H54 (cell line): ENCODE results near the gene ARID2.

Experiments used
- DNase-seq: peaks from one replicate; pipeline ENCODE4 v3.0.0; 2011; ENCODE audit warnings: low spot score, mixed read lengths; ENCODE audit not compliant: insufficient read length
- FAIRE-seq: peaks from 3 replicates; lab custom pipeline; 2011; peaks lifted over from hg19 to GRCh38; lab: Jason Lieb, UNC
- POLR2A ChIP-seq: IDR thresholded peaks from 2 replicates; pipeline ENCODE4 v1.6.1; 2011; ENCODE audit warnings: low read depth, mild to moderate bottlenecking, low read length

The ARID2 gene, protein sequence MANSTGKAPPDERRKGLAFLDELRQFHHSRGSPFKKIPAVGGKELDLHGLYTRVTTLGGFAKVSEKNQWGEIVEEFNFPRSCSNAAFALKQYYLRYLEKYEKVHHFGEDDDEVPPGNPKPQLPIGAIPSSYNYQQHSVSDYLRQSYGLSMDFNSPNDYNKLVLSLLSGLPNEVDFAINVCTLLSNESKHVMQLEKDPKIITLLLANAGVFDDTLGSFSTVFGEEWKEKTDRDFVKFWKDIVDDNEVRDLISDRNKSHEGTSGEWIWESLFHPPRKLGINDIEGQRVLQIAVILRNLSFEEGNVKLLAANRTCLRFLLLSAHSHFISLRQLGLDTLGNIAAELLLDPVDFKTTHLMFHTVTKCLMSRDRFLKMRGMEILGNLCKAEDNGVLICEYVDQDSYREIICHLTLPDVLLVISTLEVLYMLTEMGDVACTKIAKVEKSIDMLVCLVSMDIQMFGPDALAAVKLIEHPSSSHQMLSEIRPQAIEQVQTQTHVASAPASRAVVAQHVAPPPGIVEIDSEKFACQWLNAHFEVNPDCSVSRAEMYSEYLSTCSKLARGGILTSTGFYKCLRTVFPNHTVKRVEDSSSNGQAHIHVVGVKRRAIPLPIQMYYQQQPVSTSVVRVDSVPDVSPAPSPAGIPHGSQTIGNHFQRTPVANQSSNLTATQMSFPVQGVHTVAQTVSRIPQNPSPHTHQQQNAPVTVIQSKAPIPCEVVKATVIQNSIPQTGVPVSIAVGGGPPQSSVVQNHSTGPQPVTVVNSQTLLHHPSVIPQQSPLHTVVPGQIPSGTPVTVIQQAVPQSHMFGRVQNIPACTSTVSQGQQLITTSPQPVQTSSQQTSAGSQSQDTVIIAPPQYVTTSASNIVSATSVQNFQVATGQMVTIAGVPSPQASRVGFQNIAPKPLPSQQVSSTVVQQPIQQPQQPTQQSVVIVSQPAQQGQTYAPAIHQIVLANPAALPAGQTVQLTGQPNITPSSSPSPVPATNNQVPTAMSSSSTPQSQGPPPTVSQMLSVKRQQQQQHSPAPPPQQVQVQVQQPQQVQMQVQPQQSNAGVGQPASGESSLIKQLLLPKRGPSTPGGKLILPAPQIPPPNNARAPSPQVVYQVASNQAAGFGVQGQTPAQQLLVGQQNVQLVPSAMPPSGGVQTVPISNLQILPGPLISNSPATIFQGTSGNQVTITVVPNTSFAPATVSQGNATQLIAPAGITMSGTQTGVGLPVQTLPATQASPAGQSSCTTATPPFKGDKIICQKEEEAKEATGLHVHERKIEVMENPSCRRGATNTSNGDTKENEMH (N-terminal part only)

GRCh38 chr12:45729233-45730083 is at the start of gene ARID2:
Gene ARID2 (plus strand): TSS chr12:45729706. CDS start chr12:45729837, 131 bp downstream.
- DNase-seq = peak; percentile 24
- no peak for FAIRE-seq
- no peak for TF ChIP-seq POLR2A

GRCh38 chr12:45680362-45680761 is 49.1 kb upstream of the ARID2 start:
- no peak for FAIRE-seq

DNA sequence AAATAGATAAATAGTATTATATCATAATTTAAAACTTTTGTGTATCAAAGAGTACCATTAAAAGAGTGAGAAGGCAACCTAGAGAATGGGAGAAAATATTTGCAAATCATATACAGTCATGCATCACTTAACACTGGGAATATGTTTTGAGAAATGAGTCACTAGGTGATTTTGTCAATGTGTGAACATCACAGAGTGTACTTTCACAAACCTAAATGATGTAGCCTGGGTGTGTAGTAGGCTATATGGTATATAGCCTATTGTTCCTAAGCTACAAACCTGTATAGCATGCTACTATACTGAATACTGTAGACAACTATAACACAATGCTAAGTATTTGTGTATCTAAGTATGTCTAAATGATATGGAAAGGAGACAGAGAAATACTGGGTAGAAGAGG is 48.0 kb upstream of the ARID2 start:
- no peak for TF ChIP-seq POLR2A
- no peak for FAIRE-seq

More at GRCh38 chr12:45680362-45680761, 49.1 kb upstream of the ARID2 start:
- no peak for DNase-seq
- no peak for TF ChIP-seq POLR2A

GRCh38 chr12:45685680-45686079 is 43.8 kb upstream of the ARID2 start:
- no peak for DNase-seq
- TF ChIP-seq POLR2A = no peak
- no peak for FAIRE-seq

More for the DNA sequence above, 48.0 kb upstream of the ARID2 start:
- no peak for DNase-seq

DNA sequence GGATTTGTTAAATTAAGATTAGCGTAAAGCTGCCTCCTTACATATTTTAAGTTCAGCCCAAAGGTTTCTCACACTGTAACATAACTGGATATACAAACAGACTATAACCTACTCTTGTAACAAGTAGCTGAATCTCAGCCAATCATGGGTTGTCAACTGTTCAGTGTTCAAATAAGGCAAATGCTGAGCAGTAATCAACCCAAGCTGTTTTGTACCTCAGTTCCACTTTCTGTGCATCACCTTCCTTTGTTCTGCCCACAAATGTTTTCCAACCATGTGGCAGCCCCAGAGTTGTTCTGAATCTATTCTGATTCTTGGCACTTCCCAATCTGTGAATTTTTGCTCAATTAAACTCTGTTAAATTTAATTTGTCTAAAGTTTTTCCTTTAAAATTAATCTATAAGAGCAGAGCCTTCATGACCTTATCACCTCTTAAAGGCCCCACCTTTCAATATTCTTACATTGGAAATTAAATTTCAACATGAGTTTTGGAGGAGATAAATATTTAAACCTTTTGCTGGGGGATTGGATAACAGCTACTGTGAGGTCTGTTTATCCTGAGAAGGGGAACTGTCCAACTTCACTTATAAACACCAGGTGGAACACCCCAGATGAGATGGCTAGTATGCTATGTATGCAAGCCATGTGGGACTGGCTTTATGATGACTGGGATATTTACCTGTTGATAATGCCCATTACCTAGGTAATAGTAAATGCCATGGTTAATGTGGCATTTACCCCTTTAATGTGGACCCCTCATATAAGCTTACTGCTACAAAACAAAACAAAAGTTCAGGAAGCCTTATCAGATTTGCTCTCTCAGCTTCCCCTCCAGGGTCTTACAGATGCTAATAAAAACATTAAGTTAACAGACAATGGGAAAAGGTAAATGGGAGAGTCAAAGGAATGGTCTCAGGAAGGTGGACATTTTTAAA is 42.2 kb upstream of the ARID2 start:
- DNase-seq = no peak
- FAIRE-seq = no peak
- TF ChIP-seq POLR2A = no peak

GRCh38 chr12:45688183-45688582 is 41.3 kb upstream of the ARID2 start:
- no peak for TF ChIP-seq POLR2A
- no peak for DNase-seq
- FAIRE-seq = no peak

DNA sequence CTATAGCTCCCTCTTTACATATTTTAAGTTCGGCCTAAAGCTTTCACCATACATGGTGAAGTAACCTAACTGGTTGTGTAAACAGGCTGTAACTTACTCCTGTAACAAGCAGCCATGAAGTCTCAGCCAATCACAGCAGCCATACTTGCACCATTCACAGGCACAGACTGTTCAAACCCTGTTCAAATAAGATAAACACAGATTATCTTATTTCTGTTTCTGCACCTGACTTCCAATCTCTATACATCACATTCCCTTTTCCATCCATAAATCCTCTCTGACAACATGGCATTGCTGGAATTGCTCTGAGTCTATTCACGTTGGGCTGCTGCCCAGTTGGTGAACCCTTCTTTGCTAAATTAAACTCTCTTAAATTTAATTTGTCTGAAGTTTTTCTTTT is 34.5 kb upstream of the ARID2 start:
- no peak for TF ChIP-seq POLR2A
- no peak for DNase-seq
- no peak for FAIRE-seq

DNA sequence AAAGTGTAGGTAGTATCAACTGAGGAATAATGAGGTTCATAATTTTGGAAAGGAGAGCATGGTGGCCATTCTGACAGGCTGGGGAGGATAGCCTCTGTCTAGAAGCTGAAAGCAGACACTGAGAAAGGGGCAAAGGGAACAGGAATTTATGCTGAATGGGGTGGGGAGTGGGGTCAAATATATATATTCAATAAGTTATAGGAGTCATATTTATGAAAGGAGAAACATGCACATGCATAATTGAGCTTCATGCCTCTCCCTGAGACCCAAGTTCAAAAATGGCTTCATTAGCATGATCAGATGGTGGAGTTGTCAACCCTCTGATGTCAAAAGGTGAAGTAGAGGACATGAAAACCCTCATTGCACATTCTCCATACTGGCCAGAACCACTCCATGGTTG is 33.9 kb upstream of the ARID2 start:
- FAIRE-seq = no peak
- no peak for TF ChIP-seq POLR2A
- DNase-seq = no peak

DNA sequence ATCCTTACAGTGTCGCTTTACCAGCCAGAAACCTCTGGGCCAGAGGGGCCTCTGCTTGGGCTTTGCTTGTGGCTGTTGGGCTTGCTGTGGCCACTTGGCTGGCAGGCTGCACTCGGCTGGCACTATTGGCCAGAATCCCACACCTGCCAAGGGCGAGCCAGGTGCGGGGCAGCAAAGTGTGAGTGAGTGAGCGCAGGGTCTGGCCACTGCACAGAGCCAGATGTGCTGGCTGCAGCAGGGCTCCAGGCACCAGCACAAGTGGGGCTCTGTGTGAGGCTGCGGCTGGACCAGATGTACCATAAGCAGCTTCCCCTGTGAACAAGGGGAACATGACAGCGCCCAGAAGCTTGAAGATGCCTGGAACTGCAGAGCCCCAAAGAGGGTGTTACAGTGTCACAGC is 33.5 kb upstream of the ARID2 start:
- no peak for FAIRE-seq
- no peak for TF ChIP-seq POLR2A

DNA sequence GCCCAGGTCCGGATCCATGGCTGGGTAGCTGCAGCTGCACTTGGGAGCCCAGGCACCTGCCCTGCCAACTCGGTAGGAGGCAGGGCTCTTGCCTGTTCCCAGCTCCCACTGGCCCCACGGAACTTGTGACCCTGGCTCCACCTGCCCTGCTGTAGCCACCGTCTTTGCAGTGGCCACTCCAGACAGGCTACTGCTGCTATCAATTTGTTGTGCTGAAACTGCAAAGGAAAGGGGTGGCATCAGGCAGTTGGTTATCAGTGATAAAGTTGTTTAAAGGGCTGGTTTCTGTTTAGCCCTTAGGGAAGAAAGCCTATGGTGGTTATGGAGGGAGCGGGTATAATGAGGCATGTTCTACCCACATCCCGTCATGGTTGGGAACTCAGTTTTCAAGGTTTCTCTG is 32.1 kb upstream of the ARID2 start:
- DNase-seq (no peak), FAIRE-seq (no peak)
- no peak for TF ChIP-seq POLR2A

More for the DNA sequence above, 33.5 kb upstream of the ARID2 start:
- no peak for DNase-seq

- TF ChIP-seq POLR2A = no peak
- DNase-seq = no peak
- FAIRE-seq = no peak
Measured at GRCh38 chr12:45701296-45701695, 28.2 kb upstream of the ARID2 start.

GRCh38 chr12:45703942-45704341 is 25.6 kb upstream of the ARID2 start:
- FAIRE-seq (no peak), DNase-seq (no peak)
- TF ChIP-seq POLR2A = no peak
